GM19043 (cell line): ENCODE measurements around the gene STK17B.

ENCODE experiments used
- ATAC-seq: cut with Tn5 transposase; IDR thresholded peaks from one replicate; pipeline ENCODE4 v1.9.1; 2021; ENCODE audit warnings: low read depth; ENCODE audit not compliant: unreplicated experiment

Gene STK17B

DNA sequence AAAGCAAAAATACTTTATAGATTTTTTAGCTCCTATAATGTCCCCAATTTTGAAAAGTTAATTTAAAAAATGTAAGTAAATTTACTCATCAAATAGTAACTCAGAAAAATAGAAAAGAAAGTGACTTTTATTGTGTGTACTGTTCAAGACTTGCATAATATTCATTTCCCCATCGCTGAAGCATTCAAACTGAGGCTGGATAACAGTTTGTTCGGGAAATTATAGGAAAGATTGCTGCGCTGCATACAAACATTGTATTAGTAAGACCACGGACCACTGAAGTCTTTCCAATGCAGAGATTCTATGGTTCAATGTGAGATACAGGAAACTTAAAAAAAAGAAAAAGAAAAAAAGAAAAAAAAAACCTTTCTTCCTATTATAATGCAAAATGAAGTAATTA lies 10.4 kb downstream of the STK17B start:
- no peak for ATAC-seq

GRCh38 chr2:196160101-196160500 lies 11.3 kb downstream of the STK17B start:
- peak; percentile 76 for ATAC-seq

- ATAC-seq = no peak
Observed at GRCh38 chr2:196159221-196159892, 12.0 kb downstream of the STK17B start.

DNA sequence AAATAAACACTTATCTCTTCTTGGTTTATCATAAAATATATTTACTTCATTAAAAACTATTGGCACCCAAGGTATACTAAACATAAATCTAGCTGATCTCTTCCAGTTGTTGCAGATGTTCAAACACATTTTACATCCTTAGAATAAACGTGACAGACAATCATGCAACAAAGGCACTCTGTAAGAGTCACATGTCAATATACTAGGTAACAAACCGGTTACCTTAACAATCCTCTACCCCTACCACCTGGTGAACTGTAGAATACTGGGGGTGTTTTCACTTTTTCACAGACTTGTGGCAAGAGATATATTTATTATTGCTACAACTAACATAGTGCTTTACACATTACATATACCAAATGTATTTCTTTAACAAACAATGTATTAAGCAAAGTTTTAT lies 15.8 kb downstream of the STK17B start:
- no peak for ATAC-seq

- no peak for ATAC-seq
Observed at GRCh38 chr2:196153480-196153879, 17.9 kb downstream of the STK17B start.

- peak; percentile 38 for ATAC-seq
Observed at GRCh38 chr2:196149948-196150347, 21.4 kb downstream of the STK17B start.

- no peak for ATAC-seq
Observed at GRCh38 chr2:196148736-196149135, 22.6 kb downstream of the STK17B start.

- ATAC-seq = no peak
Observed at GRCh38 chr2:196145256-196145655, 26.1 kb downstream of the STK17B start.

- ATAC-seq = no peak
Observed at GRCh38 chr2:196144513-196145126, 26.8 kb downstream of the STK17B start.

DNA sequence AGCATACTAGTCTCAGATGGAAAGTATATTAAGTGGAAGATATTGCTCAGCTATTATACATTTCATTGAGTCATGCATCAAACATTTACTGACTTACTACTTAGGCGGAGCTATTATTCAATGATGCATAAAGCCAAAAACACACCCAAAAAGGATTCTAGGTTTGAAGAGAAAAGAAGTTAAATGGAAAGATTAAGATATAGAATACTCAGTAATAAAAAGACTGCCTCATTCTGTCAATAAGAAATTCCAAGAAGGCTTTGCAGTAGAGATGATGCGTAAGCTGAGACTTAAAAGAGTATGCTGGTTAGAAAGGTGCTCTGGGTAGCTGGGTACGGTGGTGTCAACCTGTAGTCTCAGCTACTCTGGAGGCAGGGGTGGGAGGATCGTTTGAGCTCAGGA lies 27.6 kb downstream of the STK17B start:
- no peak for ATAC-seq

GRCh38 chr2:196142825-196143224 lies 28.6 kb downstream of the STK17B start:
- no peak for ATAC-seq

DNA sequence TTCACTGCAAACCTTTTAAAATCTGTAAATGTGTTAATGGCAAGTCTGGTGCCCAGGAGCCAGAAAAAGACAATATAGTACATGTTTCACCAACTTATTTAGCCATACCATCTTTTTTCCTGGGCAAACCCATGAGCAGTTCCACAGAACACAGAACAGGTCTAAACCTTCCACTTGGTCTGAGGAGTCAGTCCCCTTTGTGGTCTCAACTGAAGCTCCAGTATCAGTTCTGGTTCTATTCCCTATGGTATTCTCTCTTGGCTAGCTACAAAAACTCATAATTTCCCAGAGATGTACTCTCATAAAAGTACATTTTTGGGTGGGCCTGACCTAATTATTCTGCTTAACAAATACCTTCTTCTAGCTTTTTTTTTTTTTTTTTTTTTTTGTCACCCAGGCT lies 31.2 kb downstream of the STK17B start:
- no peak for ATAC-seq

DNA sequence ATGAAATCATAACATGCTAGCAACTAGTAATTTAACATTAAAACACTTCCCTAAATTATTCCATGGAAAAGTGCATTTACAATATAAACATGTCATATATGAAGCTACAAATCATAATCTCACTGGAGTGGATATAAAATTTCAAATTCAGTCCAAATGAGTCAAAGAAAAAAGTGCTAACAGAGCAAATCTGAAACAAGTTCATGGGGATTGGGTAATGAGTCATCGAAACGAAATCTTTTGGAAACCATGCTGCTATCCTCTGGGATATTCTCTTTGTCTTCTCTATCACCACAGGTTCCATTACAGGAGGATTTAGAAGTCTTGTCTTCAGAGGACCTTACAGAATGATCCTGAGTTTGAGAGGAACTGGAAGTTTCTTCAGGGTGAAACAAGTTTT lies 34.1 kb downstream of the STK17B start:
- no peak for ATAC-seq

DNA sequence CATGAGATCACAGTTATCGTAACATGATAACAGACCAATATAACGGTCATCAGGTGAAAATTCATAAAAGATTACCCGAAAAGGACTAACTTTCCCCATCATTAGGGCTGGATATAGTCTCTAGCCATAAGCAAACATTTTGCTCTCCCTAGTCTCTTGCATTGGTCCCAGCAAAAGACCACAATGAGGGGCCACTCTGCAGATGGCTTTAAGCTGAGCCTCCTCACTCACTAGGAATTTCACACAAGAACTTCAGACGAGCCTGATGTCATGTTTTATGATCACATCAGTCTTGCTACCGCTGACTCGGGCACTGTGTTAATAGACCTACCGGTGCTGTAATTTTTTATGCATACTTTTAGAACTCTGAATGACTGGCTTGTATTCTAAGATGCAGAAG lies 35.2 kb downstream of the STK17B start:
- ATAC-seq = no peak

GRCh38 chr2:196131949-196132925 lies 39.1 kb downstream of the STK17B start:
- no peak for ATAC-seq

GRCh38 chr2:196131384-196131937 lies 39.9 kb downstream of the STK17B start:
- no peak for ATAC-seq

GRCh38 chr2:196130039-196130825 lies 41.1 kb downstream of the STK17B start:
- no peak for ATAC-seq

DNA sequence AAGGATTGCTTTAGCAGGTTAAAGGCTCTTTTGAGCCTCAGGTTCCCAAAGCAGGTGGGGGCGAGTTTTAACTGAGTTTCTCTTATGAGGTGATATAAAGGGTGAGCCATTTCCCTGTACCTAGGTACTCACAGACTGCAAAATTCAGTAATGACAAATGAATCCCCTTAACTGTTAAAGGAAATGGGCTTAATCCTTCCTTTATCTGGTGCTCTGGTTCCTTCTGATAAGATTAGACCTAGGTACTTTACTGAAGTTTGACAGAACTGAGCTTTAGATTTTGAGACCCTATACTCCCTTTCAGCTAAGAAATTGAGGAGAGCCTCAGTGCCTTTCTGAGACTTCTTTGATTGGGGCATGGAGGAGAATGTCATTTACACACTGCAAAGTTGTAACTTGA lies 42.6 kb downstream of the STK17B start:
- ATAC-seq = no peak

DNA sequence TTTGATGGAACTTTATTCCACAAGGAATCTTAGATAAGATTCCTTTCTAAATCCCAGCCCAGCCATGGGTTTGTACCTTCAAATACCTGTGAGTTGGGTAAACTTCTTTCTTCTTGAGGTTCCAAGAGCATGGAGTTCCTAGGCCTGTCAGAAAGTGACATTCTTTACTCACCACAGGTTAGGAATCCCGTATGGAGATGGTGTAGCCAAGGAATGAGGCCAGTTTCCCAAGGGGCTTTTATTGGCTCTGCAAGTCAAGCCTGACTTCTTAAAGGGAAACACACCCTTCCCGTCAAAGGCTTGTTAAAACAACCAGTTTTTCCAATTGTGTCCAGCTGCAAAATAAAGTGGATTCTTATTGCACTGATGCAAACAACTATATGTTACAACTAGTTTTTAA lies 45.8 kb downstream of the STK17B start:
- no peak for ATAC-seq

- no peak for ATAC-seq
Observed at GRCh38 chr2:196123679-196124373, 47.6 kb downstream of the STK17B start.
